GM19324 (cell line): Measurements from ENCODE around the gene DENND1A.

ENCODE experiments used
- ATAC-seq: cut with Tn5 transposase; IDR thresholded peaks from one replicate; pipeline ENCODE4 v1.9.1; 2021; ENCODE audit warnings: mild to moderate bottlenecking, moderate library complexity; ENCODE audit not compliant: unreplicated experiment, low FRiP score

Gene DENND1A

DNA sequence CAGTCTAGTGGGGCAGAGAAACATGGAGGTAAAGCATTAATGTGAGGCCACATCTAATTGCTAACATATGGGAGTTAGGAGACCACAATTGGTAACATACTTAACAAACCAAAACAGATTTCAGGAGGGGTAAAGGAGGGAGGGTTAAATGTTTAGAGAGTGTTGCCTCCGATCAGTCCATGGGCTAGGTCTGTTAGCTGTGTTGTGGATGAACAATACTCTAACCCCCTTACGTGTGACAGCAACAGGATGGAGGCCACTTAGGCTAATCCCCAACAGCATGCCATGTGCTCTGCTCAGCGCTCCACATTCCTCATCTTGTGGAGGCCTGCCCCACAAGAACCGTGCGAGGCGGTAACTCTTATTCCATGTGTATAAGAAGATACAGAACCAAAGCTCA lies 406.9 kb downstream of the DENND1A start:
- no peak for ATAC-seq

DNA sequence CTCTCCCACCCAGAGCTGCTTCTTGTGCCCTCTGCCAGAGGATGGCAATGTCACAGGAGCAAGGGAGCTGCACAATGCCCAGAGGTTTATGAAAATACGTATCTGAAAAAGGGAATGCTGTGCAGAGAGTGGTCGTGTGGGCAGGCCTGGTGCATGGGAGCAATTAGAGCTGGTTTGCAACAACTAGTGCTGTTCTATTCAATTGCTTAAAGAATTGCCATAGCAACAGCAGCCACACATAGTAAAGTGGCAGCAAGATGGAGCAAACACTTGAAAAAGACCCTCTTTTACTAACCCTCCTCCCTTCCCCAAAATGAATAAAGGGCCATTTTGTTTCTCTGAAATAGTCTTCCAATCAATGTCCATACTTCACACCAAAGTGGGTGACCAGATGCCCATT lies 407.7 kb downstream of the DENND1A start:
- no peak for ATAC-seq

DNA sequence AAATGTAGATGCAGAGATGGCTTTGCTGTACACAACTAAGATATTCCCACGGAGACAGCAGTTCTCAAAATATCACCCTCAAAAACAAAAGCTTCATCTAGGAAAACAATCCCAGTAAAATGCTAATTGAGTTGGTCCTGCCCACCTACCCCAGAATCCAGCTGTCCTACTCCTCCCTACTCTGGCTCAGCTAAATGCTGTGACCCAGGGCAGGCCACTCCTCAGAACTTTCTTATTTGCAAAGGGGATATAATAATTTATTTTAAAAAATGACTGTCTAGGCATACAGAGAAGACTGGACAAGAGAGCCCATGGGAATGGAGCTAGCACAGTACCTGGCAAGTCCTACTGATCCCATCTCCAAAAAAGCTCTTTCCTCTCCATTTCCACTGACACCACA lies 411.6 kb downstream of the DENND1A start:
- ATAC-seq: no peak

DNA sequence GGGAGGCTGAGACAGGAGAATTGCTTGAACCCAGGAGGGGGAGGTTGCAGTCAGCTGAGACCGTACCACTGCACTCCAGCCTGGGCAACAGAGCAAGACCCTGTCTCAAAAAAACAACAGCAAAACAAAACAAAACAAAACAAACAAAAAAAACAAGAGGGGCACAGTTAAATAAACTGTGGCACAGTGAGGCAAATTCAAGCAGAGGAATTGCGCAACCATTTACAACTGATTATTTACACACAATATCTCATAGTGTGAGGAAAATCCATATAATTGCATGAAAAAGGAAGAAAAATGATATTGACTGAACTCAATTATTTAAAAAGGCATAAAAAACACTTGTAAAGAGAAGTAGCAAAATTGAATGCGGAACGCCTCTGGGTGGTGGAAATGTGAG lies 412.4 kb downstream of the DENND1A start:
- no peak for ATAC-seq

GRCh38 chr9:123514766-123515165 lies 415.2 kb downstream of the DENND1A start:
- ATAC-seq: no peak

DNA sequence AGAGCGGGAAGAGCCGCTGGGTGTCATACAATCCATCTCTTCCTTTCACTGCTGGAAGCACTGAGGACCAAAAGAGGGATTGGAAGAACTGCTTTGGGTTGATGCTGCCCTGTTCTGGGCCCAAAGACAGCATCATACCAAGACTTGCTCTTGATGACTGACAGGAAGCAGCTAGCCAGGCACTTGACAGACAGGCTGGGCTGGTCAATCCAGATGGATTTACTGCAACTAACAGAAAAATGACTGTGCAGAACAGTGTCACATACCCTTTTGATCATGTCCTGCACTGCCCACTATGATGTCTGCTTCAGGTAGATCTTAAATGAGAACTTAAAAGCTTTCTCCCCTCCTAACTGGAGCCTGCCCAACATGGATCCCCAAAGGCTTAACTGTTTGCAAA lies 416.4 kb downstream of the DENND1A start:
- no peak for ATAC-seq

DNA sequence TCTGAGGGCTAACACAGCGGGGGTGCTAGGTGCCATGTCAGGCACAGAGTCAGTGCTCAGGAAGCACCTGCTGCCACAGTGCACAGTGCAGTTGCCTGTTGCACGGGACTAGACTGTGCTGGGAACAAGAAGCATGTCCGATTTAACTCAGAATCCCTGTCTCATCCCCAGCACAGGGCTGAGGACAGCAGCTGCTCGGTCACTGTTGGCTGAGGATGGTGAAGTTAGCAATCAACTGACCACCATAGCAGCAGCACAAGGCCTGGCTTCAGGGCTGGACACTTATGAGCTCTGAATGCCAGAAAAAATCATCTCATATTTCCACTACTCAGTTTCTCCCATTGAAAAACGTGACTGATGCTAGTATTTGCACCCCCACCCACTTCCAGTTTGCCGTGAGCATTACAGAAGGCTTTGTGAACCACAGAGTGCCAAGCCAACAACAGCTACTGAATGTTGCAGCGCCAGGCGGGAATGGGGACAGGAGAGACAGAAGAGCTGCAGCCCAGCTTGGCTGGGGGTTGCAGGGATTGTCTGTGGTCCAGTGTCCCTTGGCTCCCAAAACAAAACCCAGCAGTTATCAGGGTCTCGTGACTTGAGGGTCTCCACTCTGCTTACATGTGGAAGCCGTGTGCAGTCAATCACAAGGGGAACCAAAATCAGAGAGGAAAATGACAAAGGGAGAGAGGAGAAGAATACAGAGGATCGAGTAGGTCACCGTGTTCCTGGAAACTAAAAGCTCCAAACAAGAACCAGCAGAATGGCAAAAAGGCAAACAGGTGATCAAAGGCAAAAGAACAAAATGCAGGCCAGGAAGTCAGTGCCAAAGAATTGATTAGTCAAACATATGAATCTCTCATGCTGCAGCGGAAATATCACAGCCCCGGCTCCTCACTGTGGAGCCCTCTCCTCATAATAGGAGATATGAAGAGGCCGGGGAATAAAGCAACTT lies 418.3 kb downstream of the DENND1A start:
- no peak for ATAC-seq

GRCh38 chr9:123509646-123510045 lies 420.3 kb downstream of the DENND1A start:
- ATAC-seq: no peak

- ATAC-seq: no peak
Measured at GRCh38 chr9:123508048-123508447, 421.9 kb downstream of the DENND1A start.

DNA sequence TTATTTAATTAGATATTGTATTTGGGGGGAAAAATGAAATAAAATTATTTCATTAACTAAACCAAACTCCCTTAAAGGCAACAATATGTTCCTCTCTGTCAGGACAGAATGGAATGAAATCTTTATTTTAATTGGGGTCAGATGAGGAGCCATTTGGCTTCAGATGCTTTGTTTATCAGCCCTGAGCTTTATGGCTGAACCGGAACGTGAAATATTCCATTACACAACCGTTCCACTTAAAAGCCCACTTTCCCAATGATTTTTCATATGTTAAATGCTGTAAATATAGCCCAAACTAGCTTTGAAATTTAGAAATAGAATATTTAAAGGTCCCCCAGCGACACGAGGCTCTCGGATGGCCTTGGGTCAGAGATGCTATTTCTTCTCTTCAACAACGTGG lies 424.4 kb downstream of the DENND1A start:
- no peak for ATAC-seq

DNA sequence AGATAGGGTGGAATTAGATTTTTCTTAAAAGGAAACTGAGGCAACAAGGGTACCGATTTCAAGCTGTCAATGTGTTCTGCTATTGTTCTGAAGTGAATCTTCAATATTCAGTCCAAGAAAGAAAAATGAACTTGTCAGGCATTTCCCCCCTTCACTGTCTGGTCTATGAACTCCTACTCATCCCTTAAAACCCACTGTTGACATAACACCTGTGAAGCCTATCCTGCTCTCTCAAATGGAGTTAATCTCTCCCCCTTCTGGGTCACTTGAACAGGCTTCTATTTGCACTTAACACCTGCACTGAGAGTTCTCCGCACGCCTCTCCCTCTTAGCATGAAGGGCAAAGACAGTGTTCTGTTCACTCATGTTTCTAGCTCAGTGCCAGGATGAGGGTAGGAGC lies 429.6 kb downstream of the DENND1A start:
- no peak for ATAC-seq

- ATAC-seq: no peak
Measured at GRCh38 chr9:123497830-123498229, 432.1 kb downstream of the DENND1A start.

GRCh38 chr9:123495731-123496130 lies 434.2 kb downstream of the DENND1A start:
- ATAC-seq: no peak

DNA sequence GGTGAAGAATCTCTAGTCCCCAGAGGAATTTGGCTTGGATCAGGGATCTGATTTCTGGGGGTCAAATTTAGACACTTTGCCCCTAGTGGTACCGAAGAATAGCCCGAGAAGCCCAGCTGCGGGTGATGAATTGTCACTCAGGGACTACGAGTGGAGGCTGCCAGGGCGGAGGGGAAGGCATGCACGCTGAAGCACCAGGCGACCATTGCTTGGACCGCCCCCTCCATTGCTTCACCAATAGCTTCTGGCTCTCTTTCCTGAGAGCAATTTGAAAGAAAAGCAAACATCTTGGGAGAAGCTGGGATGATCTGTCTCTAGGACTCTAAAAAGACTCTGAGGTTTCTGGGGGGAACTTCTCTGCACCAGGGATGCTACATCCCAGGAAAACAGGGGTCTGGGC lies 436.3 kb downstream of the DENND1A start:
- no peak for ATAC-seq

- no peak for ATAC-seq
Measured at GRCh38 chr9:123490688-123491087, 439.2 kb downstream of the DENND1A start.

DNA sequence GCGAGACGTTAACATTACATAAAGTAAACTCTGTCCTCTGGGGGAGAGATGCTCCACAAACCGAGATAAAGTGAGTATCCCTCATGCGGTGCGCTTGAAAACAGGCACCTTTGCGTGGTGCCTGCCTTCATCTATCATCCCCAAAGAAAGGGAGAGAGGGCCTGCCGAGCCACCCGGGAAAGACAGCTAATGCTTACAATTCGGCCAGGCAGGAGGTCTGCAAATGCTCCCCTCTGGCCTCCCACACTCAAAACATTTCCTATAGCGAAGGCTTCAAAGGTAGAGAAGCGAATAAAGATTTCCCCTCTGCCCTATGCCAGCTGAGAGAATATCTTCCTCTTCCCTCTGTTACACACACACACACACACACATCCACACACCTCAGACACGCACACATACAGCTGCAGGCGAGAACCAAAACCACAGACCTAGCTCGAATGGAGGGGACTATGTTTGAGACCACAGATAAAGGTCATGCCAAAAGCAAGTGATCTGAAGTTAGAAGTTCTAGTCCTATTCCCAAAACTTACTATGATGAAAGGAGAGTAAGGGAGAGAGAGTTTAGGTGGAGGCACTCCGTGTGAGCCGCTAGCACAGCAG lies 441.1 kb downstream of the DENND1A start:
- ATAC-seq: no peak

DNA sequence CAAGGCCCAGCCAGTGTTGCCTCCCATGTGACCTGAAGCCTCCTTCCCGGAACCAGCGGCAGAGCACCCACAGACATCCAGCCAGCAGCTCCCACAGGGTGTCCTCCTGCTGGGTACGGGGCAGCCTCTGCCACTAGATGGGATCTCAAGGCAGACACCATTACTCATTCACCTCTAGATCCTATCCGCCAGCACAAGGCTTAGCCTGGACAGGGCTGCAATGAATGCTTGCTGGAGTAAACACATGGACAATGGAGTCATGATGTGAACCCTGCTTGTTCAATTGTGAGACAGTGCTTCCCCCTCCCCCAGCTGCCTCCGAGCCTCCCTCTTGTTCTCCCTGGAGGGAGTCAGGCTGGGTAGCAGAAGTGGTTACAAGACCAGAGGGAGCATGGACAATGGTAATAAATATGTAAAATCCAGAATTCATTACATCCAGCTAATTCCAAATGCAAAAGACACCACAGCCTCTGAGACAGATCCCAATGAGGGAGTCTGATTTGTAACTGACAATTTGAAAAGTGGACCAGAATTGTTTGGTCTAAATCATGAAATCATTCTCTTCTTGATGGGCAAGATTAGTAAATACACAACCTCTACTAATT lies 441.9 kb downstream of the DENND1A start:
- ATAC-seq: no peak

- no peak for ATAC-seq
Measured at GRCh38 chr9:123486431-123486830, 443.5 kb downstream of the DENND1A start.

GRCh38 chr9:123485216-123485615 lies 444.7 kb downstream of the DENND1A start:
- no peak for ATAC-seq

- no peak for ATAC-seq
Measured at GRCh38 chr9:123484130-123484529, 445.8 kb downstream of the DENND1A start.

DNA sequence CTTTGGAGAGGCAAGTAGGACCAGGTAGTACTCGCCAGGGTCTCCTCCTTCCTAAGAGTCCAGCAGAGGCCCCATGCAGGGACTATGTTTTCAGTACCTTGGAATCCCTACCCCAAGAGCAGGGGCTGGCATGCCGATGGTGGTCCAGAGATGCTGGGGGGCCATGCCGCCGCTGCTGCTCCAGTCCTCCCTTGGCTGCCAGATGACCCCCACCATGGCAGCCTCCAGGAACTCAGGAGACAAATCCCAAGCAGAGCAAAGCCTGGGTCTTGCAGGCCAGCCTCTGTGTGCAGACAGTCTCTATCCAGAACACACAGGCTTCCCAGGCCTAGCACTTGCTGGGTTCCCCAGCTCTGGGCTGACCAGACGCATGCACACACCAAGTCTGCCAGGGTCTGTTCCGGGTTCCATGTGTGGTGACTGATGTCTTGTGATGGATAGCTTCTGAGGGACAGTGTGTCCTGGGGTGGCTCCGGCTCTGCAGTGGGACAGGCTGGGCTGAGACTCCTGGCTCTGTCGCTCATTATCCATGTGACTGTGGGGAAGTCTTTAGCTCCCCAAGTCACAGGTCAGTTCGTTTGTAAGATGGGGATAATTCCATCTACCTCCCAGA lies 446.6 kb downstream of the DENND1A start:
- no peak for ATAC-seq
